MV-4-11 (cell line): ENCODE data around the gene PRICKLE1.
"Not testable (repeated sequence)": the region's sequence is repeated elsewhere in the genome, so short reads cannot be mapped to it uniquely, and the experiment has no call there.

Experiments used
- DNase-seq: peaks from one replicate; lab custom pipeline; 2025; lab: John Stamatoyannopoulos, UW

Gene PRICKLE1

GRCh38 chr12:42556917-42557316 is 32.6 kb downstream of the PRICKLE1 start:
- no peak for DNase-seq

- DNase-seq, result no peak
Measured at GRCh38 chr12:42552822-42553221, 36.7 kb downstream of the PRICKLE1 start.

GRCh38 chr12:42550800-42551199 is 38.7 kb downstream of the PRICKLE1 start:
- DNase-seq, result no peak

- no peak for DNase-seq
Measured at GRCh38 chr12:42546709-42547108, 42.8 kb downstream of the PRICKLE1 start.

GRCh38 chr12:42541965-42542364 is 47.6 kb downstream of the PRICKLE1 start:
- DNase-seq, result no peak

GRCh38 chr12:42541308-42541707 is 48.2 kb downstream of the PRICKLE1 start:
- not testable (repeated sequence) for DNase-seq

GRCh38 chr12:42539696-42540095 is 49.9 kb downstream of the PRICKLE1 start:
- no peak for DNase-seq

- DNase-seq, result no peak
Measured at GRCh38 chr12:42538203-42538602, 51.3 kb downstream of the PRICKLE1 start.

GRCh38 chr12:42534184-42534838 is 55.2 kb downstream of the PRICKLE1 start:
- DNase-seq, result no peak

GRCh38 chr12:42530284-42530683 is 59.3 kb downstream of the PRICKLE1 start:
- DNase-seq, result no peak

GRCh38 chr12:42525444-42525843 is 64.1 kb downstream of the PRICKLE1 start:
- no peak for DNase-seq

- DNase-seq, result no peak
Measured at GRCh38 chr12:42524716-42525115, 64.8 kb downstream of the PRICKLE1 start.

GRCh38 chr12:42516573-42516972 is 73.0 kb downstream of the PRICKLE1 start:
- no peak for DNase-seq

GRCh38 chr12:42511656-42512055 is 77.9 kb downstream of the PRICKLE1 start:
- no peak for DNase-seq

GRCh38 chr12:42510823-42511222 is 78.7 kb downstream of the PRICKLE1 start:
- DNase-seq, result no peak

GRCh38 chr12:42508913-42509460 is 80.6 kb downstream of the PRICKLE1 start:
- no peak for DNase-seq

- no peak for DNase-seq
Measured at GRCh38 chr12:42507565-42507964, 82.0 kb downstream of the PRICKLE1 start.

GRCh38 chr12:42507081-42507480 is 82.5 kb downstream of the PRICKLE1 start:
- DNase-seq, result no peak

- no peak for DNase-seq
Measured at GRCh38 chr12:42504049-42504448, 85.5 kb downstream of the PRICKLE1 start.

- DNase-seq, result peak; percentile 16
Measured at GRCh38 chr12:42502682-42503081, 86.9 kb downstream of the PRICKLE1 start.

- no peak for DNase-seq
Measured at GRCh38 chr12:42498549-42499247, 90.8 kb downstream of the PRICKLE1 start.

- DNase-seq, result no peak
Measured at GRCh38 chr12:42496886-42497285, 92.7 kb downstream of the PRICKLE1 start.

- DNase-seq, result no peak
Measured at GRCh38 chr12:42495244-42495643, 94.3 kb downstream of the PRICKLE1 start.
